Erythroblast (primary cell): ENCODE measurements around the gene GDPD5.

Source experiments
- DNase-seq, 2 experiments: peaks; one replicate each; lab custom pipeline; 2025; lab: John Stamatoyannopoulos, UW
- GATA1 ChIP-seq: IDR thresholded peaks from 2 replicates; pipeline ENCODE4 v1.6.1; 2011; ENCODE audit warnings: low read depth, mild to moderate bottlenecking, control low read depth, low read length, moderate library complexity
- POLR2A ChIP-seq: IDR thresholded peaks from 2 replicates; pipeline ENCODE4 v1.6.1; 2011; ENCODE audit warnings: mild to moderate bottlenecking, low read length

GDPD5 gene

DNA sequence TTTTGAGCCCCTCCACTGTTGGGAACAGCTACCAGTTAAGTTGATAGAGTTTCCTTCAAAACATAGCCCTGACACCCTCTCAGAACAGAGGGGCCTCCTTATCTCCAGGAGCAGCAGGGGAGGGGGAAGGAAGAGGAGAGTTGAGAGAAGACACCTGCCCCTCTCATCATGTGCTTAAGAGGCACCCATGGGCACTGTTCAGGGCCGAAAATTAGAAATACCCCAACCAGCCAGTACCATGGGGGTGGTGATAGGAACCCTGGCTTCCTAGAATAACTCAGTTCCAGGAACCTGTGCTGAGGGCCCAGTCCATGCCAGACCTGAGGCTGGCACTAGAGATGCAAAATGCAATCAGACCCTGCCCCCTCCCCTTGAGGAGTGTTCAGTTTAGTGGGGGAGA lies 9.3 kb upstream of the GDPD5 start:
- no peak for TF ChIP-seq GATA1
- TF ChIP-seq POLR2A: peak; percentile 57
- peak; percentile 94 to 97 for DNase-seq

DNA sequence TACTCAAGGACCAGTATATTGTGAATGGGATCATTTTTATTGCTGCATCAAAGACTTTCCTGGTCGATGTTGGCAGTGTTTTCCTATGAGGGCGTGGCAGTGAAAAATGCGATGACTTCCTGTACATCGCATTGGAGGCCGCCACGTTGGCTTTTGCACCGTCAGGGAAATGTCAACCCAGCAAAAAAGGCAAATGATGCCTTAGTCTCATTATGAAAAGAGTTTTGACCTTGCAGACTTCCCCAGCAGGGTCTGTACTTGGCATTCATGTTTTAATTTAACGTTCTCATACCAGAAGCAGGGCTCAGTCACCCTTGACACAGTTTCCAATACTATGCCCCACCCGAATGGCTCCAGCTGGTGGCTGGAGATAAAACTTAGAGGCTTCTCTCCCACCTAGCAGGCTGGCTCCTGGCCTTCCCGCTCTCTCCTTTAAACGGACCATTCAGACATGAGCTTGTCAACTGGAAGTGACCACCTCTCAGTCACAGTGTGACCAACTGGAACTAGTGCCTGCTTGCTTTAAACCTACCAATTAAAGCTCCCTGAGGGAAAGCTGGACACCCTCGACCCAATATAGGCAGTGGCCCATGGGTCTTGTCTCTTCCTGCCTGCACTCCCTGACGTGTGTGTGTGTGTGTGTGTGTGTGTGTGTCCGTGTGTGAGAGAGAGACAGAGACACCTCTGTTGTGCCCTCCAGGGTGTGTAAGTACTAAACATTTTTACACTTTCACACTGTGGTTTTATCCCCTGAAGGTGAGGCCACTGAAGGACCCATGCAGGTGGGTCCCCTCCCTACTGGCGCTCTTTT lies 8.7 kb upstream of the GDPD5 start:
- DNase-seq: peak; percentile 98 to 100
- peak; percentile 53 for TF ChIP-seq GATA1
- TF ChIP-seq POLR2A: peak; percentile 82

DNA sequence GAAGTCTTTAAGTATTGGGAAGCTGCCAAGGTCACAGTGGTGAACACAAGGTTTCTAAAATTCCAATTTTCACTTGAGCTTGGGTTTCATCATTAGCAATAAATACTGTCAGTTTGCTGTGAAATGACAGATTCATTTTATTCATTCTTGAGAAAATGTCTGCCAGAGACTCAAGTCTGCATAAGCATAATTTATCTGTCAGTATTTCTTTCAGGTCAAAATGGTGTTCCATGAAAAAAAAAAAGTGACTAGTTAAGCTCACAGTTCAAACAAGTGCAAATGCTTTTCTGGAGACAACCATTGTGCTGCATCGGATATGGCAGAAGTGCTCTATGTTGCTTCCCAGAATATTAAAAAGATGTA lies 8.1 kb upstream of the GDPD5 start:
- TF ChIP-seq POLR2A: no peak
- TF ChIP-seq GATA1: no peak
- DNase-seq: no peak

DNA sequence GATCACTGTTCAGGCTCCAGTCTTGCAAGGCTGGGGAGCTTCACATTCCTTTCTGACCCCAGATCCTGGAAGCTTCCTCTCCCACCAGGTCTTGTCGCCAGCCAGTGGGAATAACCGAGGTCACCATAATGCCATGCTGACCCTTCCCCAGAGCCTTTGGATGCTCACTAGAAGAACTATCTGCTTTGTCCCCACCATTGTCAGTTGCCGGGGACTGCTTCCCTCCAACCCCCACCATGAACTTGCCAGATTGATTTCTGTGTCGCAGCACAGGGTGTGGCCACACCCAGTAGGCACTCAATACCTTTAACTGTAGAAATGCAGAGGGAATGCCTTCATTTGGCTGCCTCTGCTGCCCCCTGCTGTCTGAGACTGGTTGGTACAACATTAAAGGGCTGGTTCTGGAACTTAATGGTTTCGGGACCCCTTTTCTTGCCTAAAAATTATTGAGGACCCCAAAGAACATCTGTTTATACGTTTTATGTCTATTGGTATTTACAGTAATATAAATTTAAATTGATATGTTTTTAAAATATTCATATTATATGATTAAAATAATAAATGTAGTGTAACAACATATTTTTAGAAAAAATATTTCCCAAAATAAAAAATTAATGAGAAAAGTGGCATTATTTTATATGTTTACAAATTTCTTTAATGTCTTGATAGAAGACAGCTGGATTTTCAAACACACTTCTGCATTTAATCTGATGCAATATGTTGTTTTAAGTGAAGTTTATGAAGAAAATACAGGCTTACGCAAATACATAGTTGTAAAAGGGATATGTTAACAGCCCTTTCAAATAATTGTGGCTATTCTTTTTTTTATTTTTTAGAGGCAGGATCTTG lies 6.7 kb upstream of the GDPD5 start:
- TF ChIP-seq POLR2A (no peak), GATA1 (no peak)
- DNase-seq: peak; percentile 88 to 94

DNA sequence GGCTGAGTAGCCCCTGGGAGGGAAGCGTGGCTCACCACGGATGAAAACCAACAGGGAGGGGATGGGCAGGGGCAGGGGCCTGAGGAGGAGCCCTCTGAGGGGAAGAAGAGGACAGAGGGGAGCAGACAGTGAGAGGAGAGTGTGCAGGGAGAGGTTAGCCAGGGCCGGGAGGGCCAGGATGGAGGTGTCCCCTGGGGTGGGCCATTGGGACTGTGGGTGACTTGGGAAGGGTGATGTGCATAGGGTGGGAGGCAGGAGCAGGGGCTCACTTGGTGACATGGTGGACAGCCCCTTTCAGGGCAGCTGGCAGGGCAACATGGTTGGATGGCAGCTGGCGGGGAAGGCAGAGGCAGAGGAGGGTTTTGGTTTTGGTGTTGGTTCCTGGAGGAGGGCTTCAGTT lies 5.6 kb upstream of the GDPD5 start:
- TF ChIP-seq POLR2A (no peak), GATA1 (no peak)
- DNase-seq: no peak

DNA sequence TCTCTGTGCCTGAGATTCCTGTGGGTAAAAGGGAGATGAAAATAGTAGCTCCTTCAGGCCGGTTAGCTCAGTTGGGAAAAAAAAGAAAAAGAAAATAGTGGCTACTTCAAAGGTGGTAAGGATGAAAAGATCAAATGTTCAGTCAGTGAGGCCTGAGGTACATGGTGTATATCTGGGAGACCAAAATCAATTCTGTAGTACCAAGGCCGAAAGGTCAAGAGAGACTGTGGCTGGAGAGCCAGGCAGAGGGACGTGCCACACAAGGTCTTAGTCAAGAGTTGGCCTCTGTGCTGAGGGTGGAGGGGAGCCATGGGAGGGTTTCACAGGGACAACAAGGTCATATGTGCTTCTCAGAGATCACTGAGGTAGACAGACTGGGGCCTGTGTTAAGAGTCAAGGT lies 4.8 kb upstream of the GDPD5 start:
- TF ChIP-seq POLR2A (no peak), GATA1 (no peak)
- DNase-seq: no peak

DNA sequence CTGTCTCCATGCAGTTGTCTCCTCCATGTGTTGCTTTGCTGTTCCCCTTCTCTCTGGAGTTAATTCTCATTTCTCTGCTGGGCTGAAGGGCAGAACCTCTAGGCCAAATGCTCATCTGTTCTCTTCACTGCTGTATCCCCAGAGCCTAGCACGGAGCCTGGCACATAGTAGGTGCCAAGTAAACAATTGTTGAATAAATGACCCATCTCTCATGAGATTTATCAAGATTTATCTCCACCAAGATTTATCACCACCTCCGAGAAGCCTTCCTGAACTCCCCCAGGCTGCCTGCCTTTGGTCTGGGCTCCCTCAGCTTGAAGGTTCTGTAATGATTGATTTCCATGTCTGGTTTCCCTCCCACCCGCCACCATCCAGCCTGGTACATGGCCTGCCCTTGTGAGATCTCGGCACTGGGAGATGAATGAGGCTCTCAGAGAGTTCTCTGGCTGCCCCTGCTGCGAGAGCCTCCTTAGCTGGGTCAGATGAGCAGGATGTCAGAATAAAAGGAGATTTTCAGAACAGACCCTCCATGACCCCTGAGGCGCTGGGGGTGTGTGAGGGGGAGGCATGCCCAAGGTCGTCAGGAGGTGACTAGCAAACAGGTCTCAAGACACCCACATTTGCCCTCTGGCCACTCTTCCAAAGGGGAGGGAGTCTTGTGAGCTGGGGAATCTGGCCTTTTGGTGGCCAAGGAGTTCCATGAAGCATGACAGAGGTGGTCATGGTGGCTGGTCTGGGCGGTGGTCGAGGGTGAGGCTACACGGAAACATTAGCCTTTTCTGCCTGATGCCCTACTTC lies 2.4 kb upstream of the GDPD5 start:
- DNase-seq: no peak
- no peak for TF ChIP-seq POLR2A
- TF ChIP-seq GATA1: no peak

DNA sequence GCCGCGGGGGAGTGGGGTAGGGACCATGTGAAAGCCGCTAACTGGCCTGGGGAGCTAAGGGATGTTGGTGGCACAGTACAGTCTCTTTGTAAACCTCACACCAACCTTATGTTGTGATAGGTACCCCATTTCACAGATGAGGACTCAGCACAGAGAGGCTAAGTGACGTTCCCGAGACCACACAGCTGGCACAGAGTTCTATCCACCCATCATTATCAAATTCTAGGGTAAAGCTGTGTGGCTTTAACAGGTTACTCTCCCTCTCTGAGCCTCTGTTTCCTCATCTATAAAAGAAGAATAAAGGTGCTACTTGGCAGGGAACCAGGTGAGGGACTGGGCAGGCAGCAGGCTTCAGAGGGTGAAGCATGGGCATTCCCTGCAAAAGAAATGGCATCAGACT lies 1.4 kb upstream of the GDPD5 start:
- DNase-seq: no peak
- TF ChIP-seq POLR2A (no peak), GATA1 (no peak)

DNA sequence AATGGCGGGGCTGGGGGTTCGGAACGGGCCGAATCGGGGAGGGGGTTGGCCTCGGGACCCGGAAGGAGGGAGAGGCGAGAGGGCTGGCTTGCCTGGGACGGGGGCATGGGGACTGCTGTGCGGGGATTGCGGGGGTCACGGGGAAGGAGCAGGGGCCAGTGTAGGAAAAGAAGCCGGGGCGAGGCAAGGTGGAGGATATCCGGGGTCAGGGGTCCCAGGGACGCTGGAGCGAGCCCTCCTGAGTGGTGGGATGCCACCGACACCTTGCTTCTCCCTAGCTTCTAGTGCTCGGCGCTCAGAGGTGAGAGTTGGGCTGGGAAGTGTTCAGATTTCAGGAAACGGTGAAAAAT lies 426 bp upstream of the GDPD5 start:
- TF ChIP-seq GATA1 (no peak), POLR2A (no peak)
- no peak for DNase-seq

DNA sequence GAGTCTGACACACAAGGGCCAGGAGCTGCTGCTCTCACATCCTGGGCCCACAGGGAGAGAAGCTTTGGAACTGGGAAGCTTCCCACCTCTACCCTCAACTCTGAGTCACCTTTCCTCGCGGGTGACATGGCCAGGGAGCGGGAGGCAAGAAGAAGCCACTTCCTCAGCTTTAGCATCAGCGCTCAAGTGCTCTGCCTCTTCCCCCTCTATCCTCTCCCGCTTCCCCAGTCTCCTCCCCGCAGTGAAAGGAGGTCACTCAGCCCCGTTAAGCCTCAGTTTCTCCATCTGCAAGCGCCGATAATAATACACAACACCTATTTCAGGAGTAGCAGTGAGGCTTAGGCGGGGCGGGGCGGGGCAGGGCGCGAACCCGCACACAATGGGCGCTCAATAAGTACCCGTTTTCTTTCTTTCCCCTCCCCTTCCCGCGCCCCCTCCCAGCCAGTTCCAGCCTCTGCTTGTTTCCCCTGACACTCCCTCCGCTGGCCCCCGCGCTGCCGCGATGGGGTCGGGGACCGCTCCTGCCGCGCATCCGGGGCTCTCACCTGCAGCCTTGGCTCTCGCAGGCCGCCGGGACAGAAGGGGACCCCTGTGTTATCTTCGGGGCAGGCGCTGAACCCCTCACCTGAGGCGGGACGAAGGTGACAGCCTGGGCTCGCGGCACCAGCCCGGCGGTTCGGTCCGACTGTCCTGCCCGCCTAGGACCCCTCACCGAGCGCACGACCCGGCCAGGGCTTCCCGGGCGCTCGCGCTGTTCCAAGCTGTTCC lies 892 bp downstream of the GDPD5 start:
- peak; percentile 53 to 66 for DNase-seq

DNA sequence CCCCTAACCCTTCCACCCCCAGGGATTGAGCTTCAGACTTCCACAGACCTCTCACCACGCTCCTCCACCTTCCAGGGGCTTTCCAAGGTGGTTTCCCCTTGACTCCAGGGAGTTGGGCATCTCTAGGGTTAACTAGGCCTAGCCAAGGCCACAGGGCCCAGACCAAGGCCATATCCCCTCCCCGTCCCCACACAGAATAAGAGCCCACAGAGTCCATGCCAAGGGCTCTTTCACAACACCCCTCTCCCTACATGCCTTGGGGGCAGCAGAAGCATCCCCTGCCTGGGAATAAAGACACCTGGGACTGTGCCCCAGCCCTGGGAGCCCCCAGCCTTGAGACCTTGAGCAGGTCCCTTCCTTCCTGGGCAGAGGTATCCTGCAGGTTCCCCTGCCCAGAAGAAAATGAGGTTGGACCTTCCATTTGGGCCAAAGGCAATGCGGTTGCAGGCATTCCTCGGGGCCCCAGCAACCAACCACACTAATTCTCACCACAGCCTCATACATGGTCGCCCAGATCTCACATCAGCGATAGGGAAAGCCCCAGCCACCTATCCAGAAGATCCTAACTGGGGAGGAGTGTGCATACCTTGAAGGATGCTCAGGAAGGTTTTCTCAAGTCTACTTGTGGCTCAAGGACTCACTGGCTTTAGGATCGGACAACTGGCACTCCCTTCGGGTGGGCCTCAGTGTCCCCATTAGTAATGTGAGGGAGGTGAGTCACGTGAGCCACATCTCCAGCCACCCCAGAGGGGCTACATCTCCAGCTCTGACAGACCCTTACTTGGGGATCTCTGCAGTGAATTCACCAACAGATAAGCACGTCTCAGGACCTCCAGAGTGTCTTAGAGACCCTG lies 1.7 kb downstream of the GDPD5 start:
- no peak for DNase-seq
- TF ChIP-seq GATA1: no peak
- no peak for TF ChIP-seq POLR2A

More for the DNA sequence above, 892 bp downstream of the GDPD5 start:
- no peak for TF ChIP-seq GATA1
- no peak for TF ChIP-seq POLR2A

DNA sequence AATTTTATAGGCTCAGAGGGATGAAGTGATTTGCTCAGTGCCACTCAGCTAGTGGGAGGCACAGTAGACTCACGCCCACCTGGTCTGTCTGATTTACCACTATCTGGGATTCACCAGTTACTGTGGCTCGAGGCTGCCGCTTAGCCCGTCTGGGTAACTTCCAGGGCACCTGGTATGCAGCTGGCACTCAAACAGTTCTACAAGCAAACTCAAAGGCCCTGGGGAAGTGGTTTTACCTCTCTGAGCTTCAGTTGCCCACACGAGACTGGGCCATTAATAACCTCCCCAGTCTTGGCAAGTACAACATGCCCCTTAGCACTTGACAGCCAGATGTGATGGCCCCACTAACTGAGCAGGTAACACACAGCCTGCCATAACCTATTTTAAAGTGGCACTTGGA lies 2.6 kb downstream of the GDPD5 start:
- DNase-seq: no peak
- TF ChIP-seq POLR2A (no peak), GATA1 (no peak)
